T-helper 9 cell (primary cell): Measurements from ENCODE around the gene MAPK11.

ENCODE experiments used
- DNase-seq: peaks from one replicate; pipeline ENCODE4 v3.0.0-alpha.2; 2020

MAPK11 gene

GRCh38 chr22:50293441-50294318, 23.5 kb upstream of the MAPK11 start:
- no peak for DNase-seq

- DNase-seq = no peak
Measured at GRCh38 chr22:50292643-50293440, 22.7 kb upstream of the MAPK11 start.

GRCh38 chr22:50289942-50290630, 19.9 kb upstream of the MAPK11 start:
- no peak for DNase-seq

GRCh38 chr22:50289151-50289941, 19.2 kb upstream of the MAPK11 start:
- DNase-seq = no peak

GRCh38 chr22:50287731-50288130, 17.6 kb upstream of the MAPK11 start:
- no peak for DNase-seq

- DNase-seq = no peak
Measured at GRCh38 chr22:50286701-50287318, 16.6 kb upstream of the MAPK11 start.

- DNase-seq = no peak
Measured at GRCh38 chr22:50286275-50286674, 16.1 kb upstream of the MAPK11 start.

- DNase-seq = no peak
Measured at GRCh38 chr22:50285568-50286229, 15.5 kb upstream of the MAPK11 start.

GRCh38 chr22:50284479-50284878, 14.3 kb upstream of the MAPK11 start:
- DNase-seq = no peak

- DNase-seq = no peak
Measured at GRCh38 chr22:50283821-50284220, 13.6 kb upstream of the MAPK11 start.

- DNase-seq = no peak
Measured at GRCh38 chr22:50282361-50283155, 12.4 kb upstream of the MAPK11 start.

GRCh38 chr22:50281957-50282356, 11.8 kb upstream of the MAPK11 start:
- DNase-seq = no peak

GRCh38 chr22:50281384-50281760, 11.2 kb upstream of the MAPK11 start:
- DNase-seq = no peak

GRCh38 chr22:50280708-50281383, 10.7 kb upstream of the MAPK11 start:
- no peak for DNase-seq

GRCh38 chr22:50280022-50280707, 10.0 kb upstream of the MAPK11 start:
- DNase-seq = no peak

- DNase-seq = no peak
Measured at GRCh38 chr22:50278956-50279619, 8.9 kb upstream of the MAPK11 start.

GRCh38 chr22:50278461-50278860, 8.3 kb upstream of the MAPK11 start:
- no peak for DNase-seq

GRCh38 chr22:50277761-50278160, 7.6 kb upstream of the MAPK11 start:
- DNase-seq = no peak

GRCh38 chr22:50276143-50276542, 6.0 kb upstream of the MAPK11 start:
- DNase-seq = peak; percentile 40
